HEK293T (cell line): ENCODE measurements around the gene TECPR1.

ENCODE experiments used
- ARNT ChIP-seq: fragments of 450-650 bp; IDR thresholded peaks from 2 replicates; pipeline ENCODE4 v1.6.1; 2017; ENCODE audit warnings: mild to moderate bottlenecking
- NFRKB ChIP-seq: fragments of 450-650 bp; IDR thresholded peaks from 2 replicates; pipeline ENCODE4 v1.6.1; 2016; ENCODE audit warnings: mild to moderate bottlenecking, moderate library complexity

DNA sequence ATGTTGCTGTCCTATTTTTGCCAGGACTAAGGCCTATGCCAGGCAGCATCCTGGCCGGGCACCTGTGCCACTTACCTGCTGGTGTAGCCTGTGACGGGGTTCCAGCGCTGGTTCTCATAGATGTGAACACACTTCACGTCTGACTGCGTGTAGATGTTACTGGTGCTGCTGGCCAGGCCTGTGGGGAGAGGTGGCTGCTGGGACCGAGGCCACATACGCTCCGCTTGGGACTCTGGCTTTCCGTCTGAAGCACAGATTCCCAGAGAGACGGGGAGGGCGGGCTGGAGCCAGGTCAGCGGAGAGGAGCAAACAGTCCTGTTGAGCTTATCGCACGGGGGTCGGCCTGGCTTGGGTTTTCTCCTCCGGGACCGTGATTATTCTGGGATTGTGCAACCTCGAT, 24.1 kb downstream of the TECPR1 start:
- TF ChIP-seq ARNT (no peak), NFRKB (no peak)
